ENCODE data around the gene PCOLCE2.

- TF ChIP-seq CTCF (IDR thresholded peaks at IDR 0.05) (no peak), POLR2A (IDR thresholded peaks at IDR 0.05) (no peak)
These were observed 93.6 kb downstream of the PCOLCE2 start for GRCh38 chr3:142795332-142795731.

All from thyroid gland (tissue), 4 donors.